Measurements from ENCODE around the gene CHAT.

DNA sequence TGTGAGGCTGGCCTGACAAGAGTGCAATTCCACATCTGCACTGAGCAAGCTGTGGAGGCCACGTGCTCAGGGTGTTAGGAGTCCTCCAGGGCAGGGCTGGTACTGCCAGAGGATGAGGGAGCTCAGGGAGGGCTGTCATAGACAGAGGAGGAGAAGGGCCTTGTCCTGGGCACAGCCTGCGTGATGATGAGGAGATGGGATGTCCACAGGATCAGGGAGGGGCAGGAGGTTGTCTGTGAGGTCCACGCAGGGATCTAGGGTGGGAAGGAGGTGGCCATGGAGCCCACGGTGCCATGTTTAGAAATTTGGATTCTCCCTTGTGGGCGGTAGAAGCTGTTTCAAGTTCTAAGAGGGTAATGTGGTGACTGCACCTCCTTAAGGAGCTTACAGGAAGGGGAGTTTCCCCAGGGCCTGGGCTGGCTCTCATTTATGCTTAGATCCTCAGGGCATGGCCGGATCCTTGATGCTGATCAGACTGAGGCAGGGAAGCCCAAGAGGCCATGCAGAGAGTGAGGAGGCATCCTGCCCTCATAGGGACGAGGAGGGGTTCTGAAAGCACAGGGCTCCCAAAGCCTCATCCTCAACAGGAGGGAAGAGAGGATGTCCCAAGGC, 30.3 kb downstream of the CHAT start:
- TF ChIP-seq, protein P1, sequence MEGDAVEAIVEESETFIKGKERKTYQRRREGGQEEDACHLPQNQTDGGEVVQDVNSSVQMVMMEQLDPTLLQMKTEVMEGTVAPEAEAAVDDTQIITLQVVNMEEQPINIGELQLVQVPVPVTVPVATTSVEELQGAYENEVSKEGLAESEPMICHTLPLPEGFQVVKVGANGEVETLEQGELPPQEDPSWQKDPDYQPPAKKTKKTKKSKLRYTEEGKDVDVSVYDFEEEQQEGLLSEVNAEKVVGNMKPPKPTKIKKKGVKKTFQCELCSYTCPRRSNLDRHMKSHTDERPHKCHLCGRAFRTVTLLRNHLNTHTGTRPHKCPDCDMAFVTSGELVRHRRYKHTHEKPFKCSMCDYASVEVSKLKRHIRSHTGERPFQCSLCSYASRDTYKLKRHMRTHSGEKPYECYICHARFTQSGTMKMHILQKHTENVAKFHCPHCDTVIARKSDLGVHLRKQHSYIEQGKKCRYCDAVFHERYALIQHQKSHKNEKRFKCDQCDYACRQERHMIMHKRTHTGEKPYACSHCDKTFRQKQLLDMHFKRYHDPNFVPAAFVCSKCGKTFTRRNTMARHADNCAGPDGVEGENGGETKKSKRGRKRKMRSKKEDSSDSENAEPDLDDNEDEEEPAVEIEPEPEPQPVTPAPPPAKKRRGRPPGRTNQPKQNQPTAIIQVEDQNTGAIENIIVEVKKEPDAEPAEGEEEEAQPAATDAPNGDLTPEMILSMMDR (IDR thresholded peaks at IDR 0.05): no peak
- TF ChIP-seq POLR2A (IDR thresholded peaks at IDR 0.05): no peak

Data from body of pancreas (tissue), 4 donors.